Measurements from ENCODE around the gene PAX3.

PAX3 gene

GRCh38 chr2:222295368-222296062, 3.3 kb downstream of the PAX3 start:
- DNase-seq = peak; percentile 45

DNA sequence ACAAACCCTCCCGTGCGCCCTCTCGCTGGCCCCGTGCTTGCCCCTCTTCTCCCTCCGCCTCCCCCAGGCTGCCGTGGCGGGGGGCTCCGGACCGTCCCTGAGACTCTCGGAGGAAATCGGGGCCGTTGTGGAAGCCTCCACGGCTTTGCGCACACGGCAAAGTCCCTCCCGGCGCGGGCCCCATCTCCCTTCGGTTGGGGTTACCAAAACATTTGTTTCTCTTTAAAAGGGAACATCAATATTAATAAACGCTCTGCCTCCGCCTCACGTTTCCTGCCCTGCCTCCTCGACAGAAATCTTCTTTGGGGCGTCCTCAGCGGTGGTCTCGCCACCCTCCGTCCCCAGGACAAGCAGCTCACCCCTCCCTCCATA, 3.8 kb downstream of the PAX3 start:
- DNase-seq = peak; percentile 34

DNA sequence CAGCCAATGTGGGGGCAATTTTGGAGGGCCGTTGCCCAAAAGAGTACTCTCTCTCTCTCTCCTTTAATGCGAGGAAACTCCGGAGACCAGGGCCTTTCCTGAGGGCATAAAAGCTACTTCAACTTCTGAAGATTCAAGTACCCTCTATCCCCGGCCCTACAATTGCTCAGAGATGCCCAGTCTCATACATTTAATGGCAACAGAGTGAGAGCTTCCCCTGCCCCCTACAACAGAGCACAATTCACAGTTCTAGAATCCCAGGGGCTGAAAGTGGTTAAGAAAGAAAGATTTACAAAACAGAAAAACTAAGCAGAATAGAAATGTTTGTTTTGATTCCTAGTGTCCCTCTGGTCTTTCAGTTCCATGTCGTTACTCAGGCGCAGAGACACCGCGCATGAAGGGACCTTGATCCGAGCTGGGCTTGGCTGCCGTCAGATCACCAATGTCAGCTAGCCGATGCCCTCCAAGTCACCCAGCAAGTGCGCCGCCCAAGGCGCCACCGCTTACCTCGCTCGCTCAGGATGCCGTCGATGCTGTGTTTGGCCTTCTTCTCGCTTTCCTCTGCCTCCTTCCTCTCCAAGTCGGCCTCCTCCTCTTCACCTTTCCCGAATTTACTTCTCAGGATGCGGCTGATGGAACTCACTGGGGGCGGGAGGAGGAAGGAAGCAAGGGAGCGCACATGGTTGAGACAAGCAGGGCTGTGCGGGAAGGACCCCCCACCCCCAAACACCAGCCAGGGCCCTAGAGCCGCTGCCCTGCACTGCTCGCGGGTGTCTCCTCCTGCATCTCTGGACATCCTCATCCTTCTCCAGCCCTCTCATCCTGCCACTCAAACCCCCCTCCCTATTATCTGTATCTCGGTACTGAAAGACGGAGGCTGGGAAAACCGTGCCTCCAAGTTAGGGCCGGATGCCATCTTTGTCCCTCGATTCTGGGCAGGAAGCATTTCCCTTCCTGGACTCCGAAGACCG, 4.9 kb downstream of the PAX3 start:
- no peak for DNase-seq

- DNase-seq = no peak
Observed at GRCh38 chr2:222292149-222293134, 6.4 kb downstream of the PAX3 start.

DNA sequence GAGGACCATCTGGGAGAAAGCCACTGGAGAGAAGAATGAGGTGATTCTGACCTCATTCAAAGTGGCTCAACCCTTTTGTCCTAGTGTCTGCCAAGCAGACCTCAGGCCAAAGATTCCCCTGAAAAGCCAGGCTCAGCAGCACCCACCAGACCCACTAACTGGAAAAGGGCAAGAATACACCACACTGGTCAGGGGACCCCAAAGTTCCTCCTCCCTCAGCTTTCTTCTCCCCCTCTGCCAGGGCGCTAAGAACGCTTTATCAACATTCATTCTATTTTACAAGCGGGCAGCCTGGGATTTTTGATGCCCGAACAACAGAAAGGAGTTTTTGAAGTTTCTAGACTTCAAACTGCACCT, 7.3 kb downstream of the PAX3 start:
- DNase-seq = no peak

DNA sequence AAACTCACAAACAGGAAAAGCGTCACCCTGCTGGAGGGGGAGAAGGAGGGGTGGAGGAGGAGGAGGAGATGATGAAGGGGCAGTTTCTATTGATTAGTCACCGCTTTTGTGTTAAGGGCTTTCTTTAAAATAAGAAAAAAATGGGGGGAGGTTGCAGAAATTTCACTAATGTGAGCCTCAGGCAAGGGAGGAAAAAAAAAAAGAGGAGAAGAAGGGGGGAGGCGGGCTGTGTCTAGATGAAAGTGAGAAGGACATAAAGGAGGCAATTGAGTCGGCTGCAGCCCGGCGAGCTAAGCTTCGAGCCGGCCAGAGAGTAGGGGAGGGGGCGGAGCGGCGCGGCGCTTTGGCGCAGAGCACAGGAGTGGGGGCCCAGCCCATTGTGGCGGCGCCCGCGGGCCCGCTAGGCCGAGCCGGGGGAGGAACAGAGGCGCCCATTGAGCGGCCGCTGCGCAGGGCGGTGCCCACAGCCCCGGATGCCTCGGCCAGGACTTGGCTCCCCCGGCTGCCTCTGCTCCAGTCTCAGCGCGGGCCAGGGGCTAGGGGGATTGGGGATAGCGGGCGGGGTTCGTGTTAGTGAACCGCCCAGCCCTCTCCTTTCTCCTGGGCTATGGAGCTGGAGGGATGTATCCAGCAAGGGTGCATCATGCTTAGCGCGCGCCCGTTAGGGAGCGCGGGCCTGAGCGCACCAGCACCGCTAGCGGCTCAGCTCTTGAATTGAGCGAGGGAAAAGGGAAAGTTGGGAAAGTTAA, 7.9 kb downstream of the PAX3 start:
- DNase-seq = peak; percentile 51

DNA sequence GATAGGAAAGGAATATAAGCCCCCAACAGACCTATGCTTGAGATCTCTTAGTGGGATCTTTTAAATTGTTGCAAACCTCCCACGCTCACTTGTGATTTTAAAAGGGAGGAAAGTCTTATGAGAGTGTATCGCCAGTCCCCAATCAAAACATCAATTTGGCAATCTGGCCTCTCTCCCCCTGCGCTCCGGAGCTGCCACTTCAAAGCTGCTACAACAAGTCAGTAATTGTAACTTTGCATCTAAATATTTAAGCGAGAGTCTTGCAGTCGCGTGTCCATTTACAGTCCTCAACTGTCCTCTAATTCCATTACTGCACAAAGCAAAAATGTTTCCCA, 8.4 kb downstream of the PAX3 start:
- no peak for DNase-seq

GRCh38 chr2:222289278-222290160, 9.3 kb downstream of the PAX3 start:
- DNase-seq = peak; percentile 45

GRCh38 chr2:222288590-222289277, 10.1 kb downstream of the PAX3 start:
- no peak for DNase-seq

- DNase-seq = no peak
Observed at GRCh38 chr2:222287862-222288479, 10.8 kb downstream of the PAX3 start.

DNA sequence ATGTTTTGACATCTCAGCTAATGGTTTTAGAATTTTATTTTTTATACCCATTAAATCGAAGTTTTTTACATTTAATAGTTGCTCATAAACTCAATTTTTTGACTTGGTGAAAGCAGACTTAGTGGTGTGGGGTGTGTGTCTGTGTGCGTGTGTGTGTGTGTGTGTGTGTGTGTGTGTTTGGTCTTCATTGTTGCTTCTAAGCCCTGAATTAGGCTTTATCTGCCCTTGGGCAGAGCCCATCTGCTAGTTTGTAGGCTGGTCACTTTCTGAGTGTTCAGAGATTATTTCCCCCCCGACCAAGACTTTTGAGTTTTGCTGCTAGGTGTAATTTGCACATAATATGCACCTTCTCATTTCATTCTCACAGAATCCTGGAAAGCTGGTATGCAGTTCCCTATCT, 14.3 kb downstream of the PAX3 start:
- DNase-seq = no peak

GRCh38 chr2:222283634-222284033, 15.2 kb downstream of the PAX3 start:
- DNase-seq = peak; percentile 33

- DNase-seq = no peak
Observed at GRCh38 chr2:222281506-222281905, 17.3 kb downstream of the PAX3 start.

GRCh38 chr2:222280795-222281194, 18.0 kb downstream of the PAX3 start:
- DNase-seq = no peak

DNA sequence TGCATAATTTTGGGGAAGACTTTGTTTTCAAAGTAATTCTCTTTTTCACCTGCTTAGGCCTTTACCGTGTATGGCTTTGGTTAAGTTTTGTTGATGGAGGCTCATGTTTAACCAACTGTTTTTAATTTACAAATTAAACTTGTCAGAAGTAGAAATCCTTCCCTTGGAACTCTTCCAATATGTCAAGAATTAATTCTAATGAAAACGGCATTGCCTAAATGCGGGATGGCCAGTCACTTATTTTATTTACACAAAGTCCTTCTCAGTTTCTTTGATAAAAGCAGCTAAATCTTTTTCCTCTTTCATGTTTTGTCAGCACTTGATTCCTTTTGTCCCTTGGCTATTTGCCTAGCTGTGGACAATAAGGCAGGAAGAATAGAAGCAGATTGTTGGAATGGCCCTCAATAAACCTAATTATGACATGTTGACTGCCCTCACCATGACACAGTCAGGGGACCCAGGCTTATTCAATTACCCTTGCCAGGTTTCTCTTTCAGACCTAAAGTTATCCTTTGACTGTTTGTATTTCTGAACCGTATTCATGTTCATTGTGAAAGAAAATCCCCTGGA, 26.3 kb downstream of the PAX3 start:
- DNase-seq = no peak

DNA sequence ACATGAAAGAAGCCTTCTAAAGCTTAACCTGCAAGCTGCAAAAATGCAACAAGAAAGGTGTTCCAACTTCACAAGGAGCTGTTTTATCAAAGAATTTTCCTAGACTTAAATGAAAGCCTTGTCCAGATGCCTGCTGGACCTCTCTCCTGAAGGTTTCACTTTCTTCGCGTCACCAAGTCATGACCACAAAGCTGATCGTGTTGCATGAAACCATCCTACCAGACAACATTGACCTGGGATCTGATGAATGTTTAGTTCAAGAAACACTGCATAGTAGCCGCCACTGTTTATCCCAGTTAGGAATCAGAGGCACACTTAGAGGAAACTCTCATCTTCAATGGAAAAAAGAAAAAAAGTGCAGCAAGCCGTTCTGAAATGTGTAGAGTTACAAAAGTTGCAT, 26.9 kb downstream of the PAX3 start:
- DNase-seq = no peak

GRCh38 chr2:222270396-222270795, 28.4 kb downstream of the PAX3 start:
- no peak for DNase-seq

DNA sequence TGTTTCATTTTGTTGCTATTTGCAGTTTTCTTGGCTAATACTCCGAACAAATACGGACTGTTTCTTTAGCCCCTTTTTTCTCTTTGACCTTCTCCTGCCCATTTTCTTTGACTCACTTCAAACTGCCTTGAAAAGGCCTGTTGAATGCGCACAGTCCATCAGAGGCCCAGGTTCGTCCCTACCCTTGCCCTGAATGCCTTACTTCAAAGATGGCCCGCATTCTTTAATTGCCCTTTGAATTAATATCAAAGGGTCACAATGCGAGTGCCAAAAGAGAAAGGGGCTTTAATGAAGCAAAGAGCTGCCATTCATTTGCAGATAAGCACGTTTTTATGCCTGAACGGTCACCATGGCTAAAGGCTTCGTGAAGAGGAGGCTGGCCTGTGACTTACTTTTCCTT, 29.7 kb downstream of the PAX3 start:
- no peak for DNase-seq

- no peak for DNase-seq
Observed at GRCh38 chr2:222268311-222268990, 30.3 kb downstream of the PAX3 start.

All from left hindlimb (tissue), 1 donor.